Activated T-cell treated with anti-CD3 and anti-CD28 coated beads for 1 hour (primary cell): ENCODE results near the gene CDC42EP1.

Experiments used
- DNase-seq: peaks from one replicate; pipeline ENCODE4 v3.0.0-alpha.2; 2020; ENCODE audit warnings: low read depth

The CDC42EP1 gene

DNA sequence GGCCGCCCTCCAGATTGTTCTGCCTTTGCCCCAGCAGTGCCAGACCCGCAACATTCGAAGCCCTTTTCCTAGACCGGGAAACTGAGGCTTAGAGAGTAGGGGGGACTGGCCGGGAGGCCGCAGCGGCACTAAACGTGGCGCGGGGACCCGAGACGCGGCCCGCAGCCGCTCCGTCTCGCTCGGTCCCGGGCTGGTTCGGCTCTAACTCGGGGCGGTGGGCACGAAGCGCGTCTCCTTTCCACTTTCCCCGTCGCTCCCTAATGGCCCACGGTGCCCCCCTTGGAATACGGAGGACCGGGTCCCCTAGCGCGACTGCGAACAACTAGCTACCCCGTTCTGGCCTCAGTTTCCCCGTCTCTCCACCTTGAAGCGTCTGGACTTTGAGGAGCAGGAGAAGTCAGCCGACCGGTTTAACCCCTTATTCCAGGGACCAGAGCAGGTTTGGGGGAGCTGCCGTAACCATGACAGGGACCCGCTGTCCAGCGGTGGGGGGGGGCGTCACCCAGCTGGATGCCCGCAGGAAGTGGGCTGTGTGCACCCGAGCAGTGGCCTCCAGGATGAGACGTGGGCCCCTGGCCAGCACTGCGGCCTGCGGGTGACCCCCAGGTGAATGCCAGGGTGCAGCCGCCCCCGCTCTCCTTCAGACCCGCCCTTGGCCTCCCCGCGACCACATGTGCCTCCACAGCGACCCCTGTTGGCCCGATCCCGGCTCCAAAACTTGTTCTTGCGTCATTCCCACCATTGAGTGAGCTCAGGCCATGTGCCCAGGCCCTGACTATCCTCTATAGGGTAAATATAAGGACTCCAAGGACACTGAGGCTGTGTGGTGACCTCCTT is 1.1 kb downstream of the CDC42EP1 start:
- DNase-seq, result peak; percentile 77

DNA sequence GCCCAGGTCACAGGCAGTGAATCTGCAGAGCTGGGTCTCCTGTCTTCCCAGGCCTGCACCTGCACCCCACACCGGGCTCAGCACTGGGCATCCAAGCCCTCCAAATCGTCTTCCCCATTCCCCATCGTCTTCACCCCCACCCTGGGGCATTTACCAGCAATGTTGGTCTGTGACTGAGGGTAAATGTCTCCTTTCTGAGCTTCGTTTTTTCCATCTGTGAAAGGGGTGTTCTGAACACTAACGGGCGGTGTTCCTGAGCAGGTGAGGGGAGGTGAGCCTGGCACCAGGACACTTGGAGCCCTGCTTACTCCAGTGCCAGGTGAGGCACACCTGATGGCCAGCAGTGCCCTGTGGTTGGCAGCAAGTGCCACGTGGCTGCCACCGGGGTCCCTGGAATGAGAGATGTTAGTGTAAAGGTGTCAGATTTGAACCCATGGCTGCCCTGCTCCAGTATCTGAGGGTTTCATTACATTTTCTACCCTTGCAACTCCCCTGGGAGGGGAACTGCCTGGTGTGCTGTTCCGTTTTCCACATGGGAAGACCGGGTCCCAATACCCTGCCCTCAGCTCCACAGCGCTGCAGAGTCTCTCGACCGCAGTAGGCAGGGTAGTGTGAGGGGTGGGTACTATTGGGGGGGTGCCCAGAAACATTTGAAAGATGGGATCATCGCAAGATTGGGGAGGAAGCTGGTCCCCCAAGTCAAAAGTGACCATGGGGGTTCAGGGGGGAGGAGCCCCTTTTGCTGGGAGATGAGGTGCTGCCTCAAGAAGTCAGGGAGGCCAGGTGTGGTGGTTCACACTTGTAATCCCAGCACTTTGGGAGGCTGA is 2.0 kb downstream of the CDC42EP1 start:
- no peak for DNase-seq

DNA sequence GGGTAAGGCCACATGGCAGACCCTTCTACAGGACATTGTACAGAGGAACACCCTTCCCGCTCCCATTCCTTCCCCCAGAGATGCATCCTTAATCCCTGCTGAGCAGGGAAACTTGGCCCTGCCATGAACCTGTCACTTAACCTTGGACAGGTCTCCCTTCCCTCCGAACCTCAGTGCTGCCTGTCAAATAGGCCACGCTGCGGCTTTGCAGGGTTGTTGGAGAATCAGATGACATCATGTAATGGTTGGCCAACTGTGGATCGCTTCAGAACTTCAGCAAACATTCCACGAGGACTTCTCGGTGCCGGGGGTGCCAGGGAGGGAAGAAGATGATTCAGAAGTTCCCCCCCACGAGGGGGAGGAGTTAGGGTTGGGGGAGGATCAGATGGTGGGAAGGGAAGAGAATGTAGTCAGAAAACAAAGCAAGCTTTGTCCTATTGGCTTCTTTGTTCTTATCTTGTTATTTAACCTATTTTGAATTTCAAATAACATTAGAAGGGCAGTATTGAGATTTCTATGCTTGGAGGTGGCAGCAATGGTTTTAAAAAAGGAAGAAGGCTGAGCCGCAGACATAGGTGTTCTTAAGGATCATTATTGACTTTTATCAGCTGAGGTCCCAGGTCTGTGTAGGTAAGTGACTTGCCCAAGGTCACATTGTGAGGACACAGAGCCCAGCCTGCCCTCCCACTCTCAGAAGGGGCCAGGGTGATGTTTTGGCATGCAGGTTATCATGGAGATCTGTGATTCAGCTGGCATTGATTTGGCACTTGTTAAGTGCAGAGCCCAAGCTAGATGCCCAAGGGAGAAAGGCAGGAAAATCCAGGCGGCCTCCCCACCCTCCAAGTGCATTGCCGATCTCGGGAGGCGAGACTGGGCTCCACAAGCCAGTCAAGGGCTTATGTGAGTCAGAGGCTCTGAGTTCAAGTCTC is 3.1 kb downstream of the CDC42EP1 start:
- DNase-seq, result no peak

DNA sequence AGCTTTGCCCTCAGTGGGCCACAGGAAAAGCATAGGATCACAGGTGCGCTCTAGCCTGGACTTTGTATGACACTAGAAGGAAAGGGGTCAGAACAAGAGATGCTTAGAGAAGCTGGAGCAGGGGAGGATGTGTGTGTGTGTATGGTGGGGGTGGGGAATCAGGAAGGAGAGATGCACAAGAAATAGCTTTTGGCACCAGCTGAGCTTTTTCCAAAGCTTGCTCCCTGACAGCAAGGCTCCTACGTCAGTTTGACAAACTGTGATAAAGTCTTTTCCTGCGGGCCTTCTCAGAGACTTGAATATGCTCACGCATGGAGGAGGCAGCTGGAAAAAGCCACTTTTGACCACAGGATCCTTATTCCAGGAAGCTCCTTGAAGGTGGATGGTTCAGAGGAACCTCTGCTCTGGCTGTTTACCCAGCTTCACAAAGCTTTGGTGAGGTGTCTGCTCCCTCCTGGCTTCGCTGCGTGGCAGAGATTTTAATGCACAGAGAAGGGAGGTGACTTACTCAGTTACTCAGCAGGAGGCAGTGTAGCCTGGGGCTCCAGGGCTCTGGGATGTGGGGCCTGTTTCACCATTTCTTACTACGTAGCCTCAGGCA is 3.9 kb downstream of the CDC42EP1 start:
- no peak for DNase-seq

DNA sequence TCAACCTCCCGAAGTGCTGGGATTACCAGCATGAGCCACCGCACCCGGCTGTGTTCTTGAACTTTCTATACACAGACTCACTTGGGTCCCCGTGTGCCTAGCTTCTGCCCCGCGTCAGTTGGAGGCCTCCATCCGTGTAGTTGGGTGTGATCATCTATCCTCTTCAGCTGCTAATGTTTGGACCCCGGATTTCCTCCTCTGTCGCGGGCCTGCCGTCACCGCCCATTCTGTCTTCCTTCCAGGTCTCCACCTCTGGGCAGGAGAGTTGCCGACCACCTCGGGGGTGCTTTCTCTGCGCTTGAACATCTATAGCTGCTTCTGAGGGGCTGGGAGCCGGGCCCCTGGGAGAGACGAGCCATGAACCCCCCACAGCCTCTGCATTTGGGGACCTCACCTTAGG is 5.5 kb downstream of the CDC42EP1 start:
- no peak for DNase-seq

- peak; percentile 26 for DNase-seq
Observed at GRCh38 chr22:37566329-37566837, 6.1 kb downstream of the CDC42EP1 start.

GRCh38 chr22:37566903-37567798 is 6.9 kb downstream of the CDC42EP1 start:
- peak; percentile 92 for DNase-seq

- no peak for DNase-seq
Observed at GRCh38 chr22:37568012-37568411, 7.7 kb downstream of the CDC42EP1 start.

- DNase-seq, result no peak
Observed at GRCh38 chr22:37568448-37569008, 8.2 kb downstream of the CDC42EP1 start.

- DNase-seq, result no peak
Observed at GRCh38 chr22:37569009-37569920, 9.0 kb downstream of the CDC42EP1 start.

- DNase-seq, result no peak
Observed at GRCh38 chr22:37569921-37570660, 9.8 kb downstream of the CDC42EP1 start.

- no peak for DNase-seq
Observed at GRCh38 chr22:37570661-37570976, 10.3 kb downstream of the CDC42EP1 start.

DNA sequence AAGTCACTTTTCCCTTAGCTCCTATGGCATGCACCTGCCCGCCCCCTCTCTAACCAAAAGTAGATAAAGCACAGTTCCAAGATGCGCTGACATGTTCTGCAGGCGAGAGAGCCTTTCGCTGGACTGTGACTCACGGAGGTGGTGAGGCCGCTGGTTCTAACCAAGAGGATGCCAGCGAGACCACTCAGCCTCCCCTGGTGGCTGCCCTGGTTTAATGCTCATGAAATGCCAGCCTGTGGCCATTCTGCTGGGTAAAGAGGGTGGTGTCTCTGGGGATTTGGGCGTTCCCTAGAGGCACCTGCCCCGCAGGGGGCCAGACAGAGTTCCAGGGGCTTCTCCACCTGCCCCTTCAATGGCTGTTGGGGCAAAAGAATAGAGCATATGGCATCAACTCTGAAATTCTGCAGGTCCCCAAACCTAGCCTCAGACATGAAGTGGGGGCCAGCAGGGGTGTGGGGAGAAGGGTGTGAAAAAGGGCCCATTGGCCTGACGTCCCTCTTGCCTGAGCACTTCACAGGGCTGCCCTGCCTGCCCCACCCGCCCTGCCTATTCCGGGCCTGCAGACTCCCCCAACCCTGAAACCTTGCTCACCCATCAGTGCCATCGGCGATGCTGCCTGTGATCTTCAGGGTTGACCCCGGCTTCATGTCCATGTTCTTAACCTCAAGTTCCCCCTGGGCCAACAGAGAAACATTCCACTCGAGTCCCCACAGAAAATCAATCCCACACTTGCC is 11.1 kb downstream of the CDC42EP1 start:
- no peak for DNase-seq

- DNase-seq, result no peak
Observed at GRCh38 chr22:37571992-37572373, 11.7 kb downstream of the CDC42EP1 start.

- no peak for DNase-seq
Observed at GRCh38 chr22:37575490-37576003, 15.3 kb downstream of the CDC42EP1 start.

GRCh38 chr22:37578002-37578401 is 17.7 kb downstream of the CDC42EP1 start:
- DNase-seq, result no peak

DNA sequence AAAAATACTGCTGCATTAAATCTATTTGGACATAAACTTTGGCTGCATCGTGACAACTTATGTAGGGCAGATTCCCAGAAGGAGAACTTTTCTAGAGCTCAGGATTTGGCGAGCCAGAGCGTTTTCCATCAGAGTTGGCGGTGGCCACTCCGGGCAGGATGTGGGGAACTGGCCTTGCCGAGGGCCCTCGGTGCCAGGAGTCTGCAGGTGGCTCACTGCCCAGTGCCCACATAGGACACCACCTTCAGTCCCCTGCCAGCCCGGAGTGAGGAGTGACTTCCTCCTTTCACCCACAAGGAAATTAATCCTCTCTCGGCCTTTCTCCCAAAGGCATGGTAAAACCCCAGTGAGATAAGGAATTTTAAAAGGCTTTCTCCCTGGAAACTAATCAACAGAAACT is 21.2 kb downstream of the CDC42EP1 start:
- no peak for DNase-seq

DNA sequence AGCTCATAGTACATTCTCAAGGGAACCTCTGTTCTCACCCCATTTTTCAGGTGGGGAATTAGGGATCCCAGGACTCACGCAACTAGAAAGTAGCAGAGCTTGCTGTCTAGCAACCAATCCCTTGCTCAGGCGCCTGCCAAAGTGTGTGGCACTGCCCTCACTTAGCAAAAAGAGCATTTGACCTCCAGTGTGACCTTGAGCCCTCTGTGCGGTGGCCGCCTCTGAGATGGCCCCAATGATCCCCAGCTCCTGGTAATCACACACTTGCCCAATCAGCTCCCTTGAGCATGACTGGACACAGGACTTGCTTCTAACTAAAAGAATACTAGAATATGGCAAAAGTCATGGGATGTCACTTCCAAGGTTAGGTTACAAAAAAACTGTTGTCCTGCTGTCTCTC is 22.2 kb downstream of the CDC42EP1 start:
- DNase-seq, result no peak
